WTC11 (cell line): Measurements from ENCODE around the gene KRT33A. TPM values are rescaled to one million over a fixed set of nuclear protein-coding genes. Genes with fewer than 3 reads are reported as not detected.

Experiments
- ATAC-seq: fragments of 200-7000 bp; cut with Tn5 transposase; 2 replicates; pipeline ENCODE4 v1.10.0; 2021; ENCODE audit warnings: mild to moderate bottlenecking, moderate library complexity
- CTCF ChIA-PET: fragments of 300-600 bp; sonication (Branson Sonifier 250); formaldehyde crosslinking; loops from one replicate; lab custom pipeline; 2021; ENCODE audit warnings: antibody characterized with exemption; lab: Charles Lee
- POLR2A ChIA-PET: fragments of 350-600 bp; sonication (Branson Sonifier 250); formaldehyde crosslinking; loops from one replicate; lab custom pipeline; 2021; ENCODE audit warnings: antibody characterized with exemption; lab: Charles Lee
- DNase-seq: peaks from one replicate; pipeline ENCODE4 v3.0.0; 2021; ENCODE audit warnings: low spot score
- H3K27ac Mint-ChIP-seq: 2 replicates; pipeline ENCODE4 v1.8.0; 2021; ENCODE audit warnings: mixed read lengths
- H3K27me3 Mint-ChIP-seq: 2 replicates; pipeline ENCODE4 v1.8.0; 2021; ENCODE audit warnings: low read depth, mild to moderate bottlenecking, moderate library complexity, mixed read lengths
- H3K36me3 Mint-ChIP-seq: 2 replicates; pipeline ENCODE4 v1.8.0; 2021; ENCODE audit warnings: mixed read lengths
- H3K4me1 Mint-ChIP-seq: 2 replicates; pipeline ENCODE4 v1.8.0; 2022; ENCODE audit warnings: mixed read lengths
- H3K4me3 Mint-ChIP-seq: 2 replicates; pipeline ENCODE4 v1.8.0; 2021; ENCODE audit warnings: mild to moderate bottlenecking, moderate library complexity, mixed read lengths
- H3K9me3 Mint-ChIP-seq: 2 replicates; pipeline ENCODE4 v1.8.0; 2021; ENCODE audit warnings: mixed read lengths
- AFF4 ChIP-seq: sonication (generic); formaldehyde crosslinking; IDR thresholded peaks from 2 replicates; pipeline ENCODE4 v1.8.1; 2023; ENCODE audit warnings: mild to moderate bottlenecking, missing genetic modification reagents, borderline replicate concordance
- ATF3 ChIP-seq: sonication (generic); formaldehyde crosslinking; conservative IDR thresholded peaks from 2 replicates; pipeline ENCODE4 v1.8.1; 2022; ENCODE audit warnings: mild to moderate bottlenecking, missing genetic modification reagents
- CDX4 ChIP-seq: fragments of 250-450 bp; sonication (Bioruptor Pico); IDR thresholded peaks from 2 replicates; pipeline ENCODE4 v1.9.0; 2021; ENCODE audit warnings: moderate library complexity, mild to moderate bottlenecking, inconsistent platforms, borderline replicate concordance
- CREM ChIP-seq: sonication (generic); formaldehyde crosslinking; IDR thresholded peaks from 2 replicates; pipeline ENCODE4 v1.8.1; 2022; ENCODE audit warnings: mild to moderate bottlenecking, missing genetic modification reagents, moderate library complexity
- FOXJ3 ChIP-seq: sonication (generic); formaldehyde crosslinking; IDR thresholded peaks from 2 replicates; pipeline ENCODE4 v1.9.0; 2021; ENCODE audit warnings: missing genetic modification reagents, mild to moderate bottlenecking, borderline replicate concordance
- FOXP4 ChIP-seq: sonication (generic); formaldehyde crosslinking; IDR thresholded peaks from 2 replicates; pipeline ENCODE4 v1.8.0; 2022; ENCODE audit warnings: mild to moderate bottlenecking, missing genetic modification reagents
- GABPB1 ChIP-seq: sonication (generic); formaldehyde crosslinking; IDR thresholded peaks from 2 replicates; pipeline ENCODE4 v1.8.1; 2023; ENCODE audit warnings: mild to moderate bottlenecking, missing genetic modification reagents
- IRF1 ChIP-seq: sonication (generic); formaldehyde crosslinking; IDR thresholded peaks from 2 replicates; pipeline ENCODE4 v1.8.0; 2023; ENCODE audit warnings: missing genetic modification reagents
- JAZF1 ChIP-seq: fragments of 250-450 bp; sonication (Bioruptor Pico); IDR thresholded peaks from 2 replicates; pipeline ENCODE4 v1.9.0; 2021; ENCODE audit warnings: moderate library complexity, mild to moderate bottlenecking, inconsistent platforms
- MXD4 ChIP-seq: fragments of 250-450 bp; sonication (Bioruptor Pico); IDR thresholded peaks from 2 replicates; pipeline ENCODE4 v1.8.0; 2021; ENCODE audit warnings: mild to moderate bottlenecking, moderate library complexity, borderline replicate concordance
- NR3C1 ChIP-seq: sonication (generic); formaldehyde crosslinking; conservative IDR thresholded peaks from 2 replicates; pipeline ENCODE4 v1.8.1; 2023; ENCODE audit warnings: low read depth, mild to moderate bottlenecking, missing genetic modification reagents
- PRRX2 ChIP-seq: fragments of 250-450 bp; sonication (Bioruptor Pico); IDR thresholded peaks from 2 replicates; pipeline ENCODE4 v1.8.0; 2021; ENCODE audit warnings: mild to moderate bottlenecking
- SMAD3 ChIP-seq: sonication (generic); formaldehyde crosslinking; IDR thresholded peaks from 2 replicates; pipeline ENCODE4 v1.8.0; 2022; ENCODE audit warnings: missing genetic modification reagents, mild to moderate bottlenecking, borderline replicate concordance
- TCF7 ChIP-seq: sonication (generic); formaldehyde crosslinking; IDR thresholded peaks from 2 replicates; pipeline ENCODE4 v1.8.0; 2022; ENCODE audit warnings: mild to moderate bottlenecking, low read depth, missing genetic modification reagents, moderate library complexity
- USF1 ChIP-seq: sonication (generic); formaldehyde crosslinking; IDR thresholded peaks from 2 replicates; pipeline ENCODE4 v1.8.0; 2022; ENCODE audit warnings: mild to moderate bottlenecking, missing genetic modification reagents
- ZBTB43 ChIP-seq: sonication (generic); formaldehyde crosslinking; IDR thresholded peaks from 2 replicates; pipeline ENCODE4 v1.8.1; 2023; ENCODE audit warnings: mild to moderate bottlenecking, missing genetic modification reagents
- ZNF425 ChIP-seq: fragments of 250-450 bp; sonication (Bioruptor Pico); conservative IDR thresholded peaks from 2 replicates; pipeline ENCODE4 v1.9.0; 2021; ENCODE audit warnings: mild to moderate bottlenecking
- ZNF671 ChIP-seq: fragments of 250-450 bp; sonication (Bioruptor Pico); IDR thresholded peaks from 2 replicates; pipeline ENCODE4 v1.8.0; 2021; ENCODE audit warnings: mild to moderate bottlenecking
- ZSCAN18 ChIP-seq: fragments of 250-450 bp; sonication (Bioruptor Pico); IDR thresholded peaks from 2 replicates; pipeline ENCODE4 v2.1.2; 2022; ENCODE audit warnings: mild to moderate bottlenecking, moderate library complexity
- total RNA-seq: library from RNA; stranded (reverse); gene quantifications from 3 replicates; pipeline ENCODE4 v1.2.3, GENCODE V29; 2021

KRT33A gene
- total RNA-seq, 1 experiment from 2014 or later = not detected

GRCh38 chr17:41377546-41377945, 26.9 kb upstream of the KRT33A start (continued):
- TF ChIP-seq ZNF425 (CRISPR knock-in tag) (no peak), NR3C1 (CRISPR knock-in tag) (no peak), TCF7 (CRISPR knock-in tag) (no peak), PRRX2 (CRISPR knock-in tag) (no peak), MXD4 (CRISPR knock-in tag) (no peak), ZBTB43 (CRISPR knock-in tag) (no peak), ZSCAN18 (no peak)

- H3K4me3 Mint-ChIP-seq = no peak within 1 kb of the TSS
- peaks cover 6% of the 10 kb centered on the region for H3K27me3 Mint-ChIP-seq
- no peaks in the 10 kb centered on the region for H3K36me3 Mint-ChIP-seq
- no peak within 1 kb of the TSS for H3K27ac Mint-ChIP-seq
- CTCF ChIA-PET = interaction anchor here (0.7 to 1.3 kb wide), 2 partner anchors 48 to 179 kb away, joined by 3 to 4 read pairs; no protein-coding TSS in a partner anchor
- ATAC-seq (no peak), DNase-seq (no peak)
- no peaks in the 10 kb centered on the region for H3K4me1 Mint-ChIP-seq
- TF ChIP-seq USF1 (CRISPR knock-in tag) (no peak), SMAD3 (CRISPR knock-in tag) (no peak), AFF4 (CRISPR knock-in tag) (no peak), CREM (CRISPR knock-in tag) (no peak), FOXP4 (CRISPR knock-in tag) (no peak), ZNF671 (CRISPR knock-in tag) (no peak), FOXJ3 (CRISPR knock-in tag) (no peak), ZNF425 (CRISPR knock-in tag) (no peak), CDX4 (no peak), JAZF1 (CRISPR knock-in tag) (no peak), IRF1 (CRISPR knock-in tag) (no peak), GABPB1 (no peak), ATF3 (no peak)
- H3K9me3 Mint-ChIP-seq = peaks cover 12% of the 10 kb centered on the region
- POLR2A ChIA-PET = no interaction called here
These were observed 19.1 kb upstream of the KRT33A start, which contains the start of gene KRT33B for GRCh38 chr17:41369713-41370112. TSS of gene KRT33B (minus strand) at chr17:41369813. CDS start at chr17:41369750, 63 bp downstream.
